Muscle layer of duodenum (tissue), 2 donors: ENCODE data around the gene NMNAT3.

Source experiments
- H3K27ac ChIP-seq: one replicate; pipeline ENCODE4 v1.7.0; 2013; ENCODE audit warnings: mild to moderate bottlenecking, low read length
- H3K27me3 ChIP-seq: one replicate; pipeline ENCODE4 v1.7.0; 2013; ENCODE audit warnings: low read depth, mild to moderate bottlenecking, control low read depth, low read length
- H3K36me3 ChIP-seq, 2 donors: one replicate each; pipeline ENCODE4 v1.7.0; 2013; ENCODE audit warnings: low read length in 2 of 2, control low read depth in 1 of 2, mild to moderate bottlenecking in 1 of 2; ENCODE audit not compliant: insufficient read depth in 2 of 2, control insufficient read depth in 1 of 2
- H3K4me1 ChIP-seq, 2 donors: one replicate each; pipeline ENCODE4 v1.7.0; 2013; ENCODE audit warnings: low read length in 2 of 2, mild to moderate bottlenecking in 2 of 2, control low read depth in 1 of 2, moderate library complexity in 1 of 2; ENCODE audit not compliant: insufficient read depth in 2 of 2, control insufficient read depth in 1 of 2
- H3K4me3 ChIP-seq, 2 donors: one replicate each; pipeline ENCODE4 v1.7.0; 2013; ENCODE audit warnings: low read length in 2 of 2, low read depth in 1 of 2, mild to moderate bottlenecking in 1 of 2
- H3K9me3 ChIP-seq, 2 donors: one replicate each; pipeline ENCODE4 v1.7.0; 2013; ENCODE audit warnings: low read length in 2 of 2, control low read depth in 1 of 2, mild to moderate bottlenecking in 1 of 2; ENCODE audit not compliant: control insufficient read depth in 1 of 2
- donor health status: healthy.

NMNAT3 gene

GRCh38 chr3:139538733-139539132 is 139.0 kb downstream of the NMNAT3 start:
- Histone ChIP-seq H3K27ac (peak overlapping the region; percentile 27), H3K36me3 (no peaks in the 10 kb centered on the region), H3K4me3 (peak overlapping the region; percentile 61 to 78), H3K9me3 (no peaks in the 10 kb centered on the region), H3K27me3 (no peaks in the 10 kb centered on the region), H3K4me1 (peaks cover 20 to 47% of the 10 kb centered on the region in 2 donors)

DNA sequence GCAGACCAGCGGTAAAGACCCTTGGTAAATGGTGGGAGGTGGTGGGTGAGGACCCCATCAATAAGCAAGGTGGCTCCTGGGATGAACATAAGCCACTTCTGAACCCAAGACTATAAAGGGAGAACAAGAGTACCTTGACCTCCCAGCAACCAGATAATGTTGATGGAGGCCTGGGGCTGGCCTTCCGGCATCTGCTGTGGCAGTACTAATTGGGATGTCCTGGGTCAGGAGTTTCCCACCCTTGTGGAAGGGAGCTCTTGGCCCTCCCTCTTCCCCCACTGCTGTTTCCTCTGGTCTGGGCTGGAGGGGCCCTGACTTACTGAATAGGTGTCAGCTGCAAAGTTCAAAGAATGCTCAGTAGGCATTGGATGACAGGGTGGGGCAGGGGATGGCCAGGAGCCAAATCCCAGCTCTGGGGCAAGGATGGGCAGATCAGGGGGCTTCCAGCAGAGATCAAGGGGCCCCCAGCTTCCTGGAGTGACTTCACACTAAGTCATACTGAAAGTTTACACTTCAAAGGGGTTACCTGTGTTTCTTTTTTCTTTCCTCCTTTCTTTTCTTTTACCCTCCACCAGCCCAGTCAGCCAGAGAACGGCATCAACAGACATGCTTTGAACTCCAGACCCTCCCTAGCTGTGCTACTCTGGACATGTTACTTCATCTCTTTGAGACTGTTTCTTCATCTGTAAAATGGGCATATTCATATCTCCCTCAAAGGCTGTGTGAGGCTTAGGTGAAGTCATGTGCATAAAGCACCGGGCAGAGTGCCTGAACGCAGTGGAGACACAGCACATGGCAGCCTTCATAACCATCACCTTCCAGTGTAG is 139.8 kb downstream of the NMNAT3 start:
- Histone ChIP-seq H3K36me3 (no peaks in the 10 kb centered on the region), H3K27ac (peak overlapping the region; percentile 7), H3K9me3 (no peaks in the 10 kb centered on the region), H3K27me3 (no peaks in the 10 kb centered on the region), H3K4me1 (peaks cover 20 to 55% of the 10 kb centered on the region in 2 donors), H3K4me3 (peak overlapping the region; percentile 61 to 78)

- H3K4me1 ChIP-seq: peaks cover 20 to 60% of the 10 kb centered on the region in 2 donors
- H3K36me3 ChIP-seq: no peaks in the 10 kb centered on the region
- no peak overlapping the region for H3K4me3 ChIP-seq
- peak overlapping the region; percentile 7 for H3K27ac ChIP-seq
- no peaks in the 10 kb centered on the region for H3K27me3 ChIP-seq
- H3K9me3 ChIP-seq: no peaks in the 10 kb centered on the region
Observed at GRCh38 chr3:139537361-139537760, 140.4 kb downstream of the NMNAT3 start.

GRCh38 chr3:139534992-139535879 is 142.5 kb downstream of the NMNAT3 start:
- H3K9me3 ChIP-seq: no peaks in the 10 kb centered on the region
- peak overlapping the region; percentile 49 for H3K27ac ChIP-seq
- H3K27me3 ChIP-seq: no peaks in the 10 kb centered on the region
- H3K4me3 ChIP-seq: no peak overlapping the region
- no peaks in the 10 kb centered on the region for H3K36me3 ChIP-seq
- H3K4me1 ChIP-seq: peaks cover 20 to 56% of the 10 kb centered on the region in 2 donors

GRCh38 chr3:139534455-139534812 is 143.3 kb downstream of the NMNAT3 start:
- Histone ChIP-seq H3K4me1 (peaks cover 20 to 56% of the 10 kb centered on the region in 2 donors), H3K27me3 (no peaks in the 10 kb centered on the region), H3K4me3 (peak overlapping the region in 1 of 2 donors; percentile 2), H3K27ac (peak overlapping the region; percentile 35), H3K36me3 (no peaks in the 10 kb centered on the region), H3K9me3 (no peaks in the 10 kb centered on the region)

GRCh38 chr3:139533781-139534454 is 143.9 kb downstream of the NMNAT3 start:
- peaks cover 20 to 56% of the 10 kb centered on the region in 2 donors for H3K4me1 ChIP-seq
- H3K36me3 ChIP-seq: no peaks in the 10 kb centered on the region
- H3K27ac ChIP-seq: peak overlapping the region; percentile 35
- H3K4me3 ChIP-seq: peak overlapping the region in 1 of 2 donors; percentile 2
- H3K27me3 ChIP-seq: no peaks in the 10 kb centered on the region
- no peaks in the 10 kb centered on the region for H3K9me3 ChIP-seq

DNA sequence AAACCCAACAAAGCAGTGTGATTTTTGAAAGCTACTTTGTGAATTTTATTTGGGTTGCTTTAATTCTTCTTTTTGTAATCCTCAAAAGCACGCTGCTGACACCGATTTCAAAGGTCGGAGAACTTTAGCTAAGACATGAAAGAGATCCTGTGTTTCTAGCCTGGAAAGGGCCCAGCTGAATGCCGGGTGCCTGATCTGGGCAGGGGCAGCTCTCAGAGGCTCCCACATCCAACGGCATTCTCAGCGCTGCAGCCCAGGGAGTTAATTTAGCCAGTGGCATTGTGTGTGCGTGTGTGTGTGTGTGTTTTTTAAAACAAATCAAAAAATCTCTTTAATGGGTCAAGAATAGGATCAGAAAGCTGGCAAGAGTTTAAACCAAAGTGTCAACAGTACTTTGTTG is 144.8 kb downstream of the NMNAT3 start:
- Histone ChIP-seq H3K4me3 (no peak overlapping the region), H3K4me1 (peaks cover 20 to 50% of the 10 kb centered on the region in 2 donors), H3K27ac (peak overlapping the region; percentile 35)

DNA sequence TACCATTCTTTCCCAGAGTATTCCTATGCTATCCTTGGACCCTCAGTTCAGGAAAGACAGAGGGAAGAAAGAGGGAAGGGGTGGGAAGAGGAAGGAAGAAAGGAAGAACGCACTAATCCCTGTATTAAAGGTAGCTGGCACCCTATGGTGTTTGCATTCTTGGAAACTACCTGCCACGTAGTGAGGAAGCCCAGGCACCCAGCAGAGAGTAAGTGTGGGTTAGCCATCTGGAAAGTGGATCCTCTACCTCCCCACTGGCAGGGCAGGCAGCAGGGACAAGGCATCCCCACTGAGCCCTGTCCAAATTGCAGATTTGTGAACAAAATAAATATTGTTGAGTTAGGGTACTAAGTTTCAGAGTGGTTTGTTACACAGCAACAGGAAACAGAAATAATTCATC is 147.1 kb downstream of the NMNAT3 start:
- Histone ChIP-seq H3K9me3 (no peaks in the 10 kb centered on the region), H3K4me1 (peaks cover 14 to 35% of the 10 kb centered on the region in 2 donors), H3K27ac (no peak overlapping the region), H3K36me3 (peaks cover 0 to 9% of the 10 kb centered on the region in 2 donors), H3K4me3 (no peak overlapping the region), H3K27me3 (no peaks in the 10 kb centered on the region)

More for the DNA sequence above, 144.8 kb downstream of the NMNAT3 start:
- Histone ChIP-seq H3K27me3 (no peaks in the 10 kb centered on the region), H3K9me3 (no peaks in the 10 kb centered on the region), H3K36me3 (no peaks in the 10 kb centered on the region)

GRCh38 chr3:139529662-139530061 is 148.1 kb downstream of the NMNAT3 start:
- Histone ChIP-seq H3K9me3 (no peaks in the 10 kb centered on the region), H3K4me1 (peaks cover 5 to 25% of the 10 kb centered on the region in 2 donors), H3K27ac (no peak overlapping the region), H3K36me3 (peaks cover 0 to 9% of the 10 kb centered on the region in 2 donors), H3K4me3 (no peak overlapping the region), H3K27me3 (no peaks in the 10 kb centered on the region)

DNA sequence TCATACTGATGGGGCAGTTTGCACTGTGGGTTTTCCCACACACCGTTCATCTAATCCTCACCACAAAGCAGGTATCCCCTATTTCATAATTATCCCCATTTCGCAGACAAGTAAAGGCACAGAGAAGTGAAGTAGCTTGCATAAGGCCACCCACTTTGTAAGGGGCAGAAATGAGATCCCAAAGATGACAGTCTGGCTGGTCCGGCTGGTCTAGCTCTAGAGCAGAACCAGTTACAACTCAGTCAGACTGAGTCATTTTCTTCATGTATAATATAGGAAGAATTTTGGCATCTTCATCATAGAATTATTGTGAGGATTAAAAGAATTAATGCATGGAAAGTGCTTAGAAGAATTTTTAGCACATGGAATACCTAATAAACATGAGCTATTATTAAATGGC is 148.8 kb downstream of the NMNAT3 start:
- Histone ChIP-seq H3K9me3 (no peaks in the 10 kb centered on the region), H3K27me3 (no peaks in the 10 kb centered on the region), H3K27ac (no peak overlapping the region), H3K36me3 (peaks cover 0 to 9% of the 10 kb centered on the region in 2 donors), H3K4me1 (peaks cover 0 to 17% of the 10 kb centered on the region in 2 donors), H3K4me3 (no peak overlapping the region)

DNA sequence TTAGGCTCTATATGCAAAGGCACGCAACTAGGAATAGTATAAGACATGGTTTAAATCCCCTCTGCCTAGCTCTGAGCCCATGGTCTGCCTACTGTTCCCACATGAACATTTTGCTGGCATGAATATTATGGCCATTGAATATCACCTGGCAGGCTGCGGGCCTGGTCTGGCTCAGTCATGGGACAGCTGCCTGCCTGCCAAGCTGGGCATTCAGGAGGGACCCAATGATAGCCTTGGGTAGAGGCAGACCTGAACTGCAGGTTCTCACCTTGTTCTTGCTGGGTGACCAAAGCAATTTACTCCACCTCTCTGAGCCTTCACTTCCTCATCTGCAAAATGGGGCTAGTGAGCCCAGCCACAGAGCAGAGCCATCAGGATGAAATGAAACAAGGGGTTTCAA is 149.5 kb downstream of the NMNAT3 start:
- no peaks in the 10 kb centered on the region for H3K27me3 ChIP-seq
- H3K9me3 ChIP-seq: no peaks in the 10 kb centered on the region
- no peak overlapping the region for H3K4me3 ChIP-seq
- no peak overlapping the region for H3K27ac ChIP-seq
- peaks cover 0 to 11% of the 10 kb centered on the region in 2 donors for H3K4me1 ChIP-seq
- peaks cover 0 to 9% of the 10 kb centered on the region in 2 donors for H3K36me3 ChIP-seq
